Neuronal stem cell (in vitro differentiated cells): Measurements from ENCODE around the gene NTF3.

Experiments used
- DNase-seq: peaks from one replicate; pipeline ENCODE4 v3.0.0-alpha.2; 2013; ENCODE audit warnings: low spot score
- H2AFZ ChIP-seq: one replicate; pipeline ENCODE4 v1.6.1; 2013; ENCODE audit warnings: mild to moderate bottlenecking, low read length, inconsistent platforms
- H2AK5ac ChIP-seq: 2 replicates; pipeline ENCODE4 v1.6.1; 2013; ENCODE audit warnings: low read depth, mild to moderate bottlenecking, inconsistent platforms, low read length, moderate library complexity, mixed read lengths
- H2BK120ac ChIP-seq: 2 replicates; pipeline ENCODE4 v1.6.1; 2013; ENCODE audit warnings: low read depth, mild to moderate bottlenecking, inconsistent platforms, low read length, moderate library complexity, mixed read lengths
- H2BK12ac ChIP-seq: one replicate; pipeline ENCODE4 v1.6.1; 2013; ENCODE audit warnings: low read length, inconsistent platforms
- H2BK15ac ChIP-seq: 2 replicates; pipeline ENCODE4 v1.6.1; 2013; ENCODE audit warnings: mild to moderate bottlenecking, low read length, inconsistent platforms, mixed read lengths
- H2BK5ac ChIP-seq: one replicate; pipeline ENCODE4 v1.6.1; 2013; ENCODE audit warnings: inconsistent platforms, mild to moderate bottlenecking, low read length, moderate library complexity
- H3K14ac ChIP-seq: one replicate; pipeline ENCODE4 v1.6.1; 2013; ENCODE audit warnings: low read length, inconsistent platforms
- H3K18ac ChIP-seq: 2 replicates; pipeline ENCODE4 v1.6.1; 2013; ENCODE audit warnings: low read length, inconsistent platforms
- H3K23ac ChIP-seq: 2 replicates; pipeline ENCODE4 v1.6.1; 2013; ENCODE audit warnings: low read depth, mild to moderate bottlenecking, mixed read lengths, low read length, inconsistent platforms; ENCODE audit not compliant: poor library complexity
- H3K27ac ChIP-seq: replicated peaks from 3 replicates; pipeline ENCODE4 v1.5.1; 2013; ENCODE audit warnings: low read length, inconsistent platforms
- H3K27me3 ChIP-seq, 3 experiments: 2 replicates each; pipeline ENCODE4 v1.6.1; 2013; ENCODE audit warnings: low read length in 3 of 3, mild to moderate bottlenecking in 2 of 3, inconsistent platforms in 1 of 3, low read depth in 1 of 3, mixed read lengths in 1 of 3, moderate library complexity in 1 of 3; ENCODE audit not compliant: control insufficient read depth in 3 of 3, insufficient read depth in 3 of 3
- H3K36me3 ChIP-seq, 2 donors: replicated peaks in 1 of 2; 2 replicates each; pipeline ENCODE4 v1.6.1; 2013; ENCODE audit warnings: low read length in 2 of 2; ENCODE audit not compliant: control insufficient read depth in 2 of 2, insufficient read depth in 2 of 2
- H3K4ac ChIP-seq: 2 replicates; pipeline ENCODE4 v1.6.1; 2013; ENCODE audit warnings: inconsistent platforms, mild to moderate bottlenecking, low read length, moderate library complexity
- H3K4me1 ChIP-seq, 2 donors: 1 replicate in 1 of 2; 2 replicates in 1 of 2; pipeline ENCODE4 v1.6.1; 2013; ENCODE audit warnings: low read length in 2 of 2, low read depth in 1 of 2; ENCODE audit not compliant: control insufficient read depth in 2 of 2, insufficient read depth in 1 of 2
- H3K4me2 ChIP-seq: one replicate; pipeline ENCODE4 v1.6.1; 2013; ENCODE audit warnings: mild to moderate bottlenecking, low read length, inconsistent platforms; ENCODE audit not compliant: insufficient read depth, poor library complexity, severe bottlenecking
- H3K4me3 ChIP-seq, 2 donors: 2 replicates each; pipeline ENCODE4 v1.5.1; 2013; ENCODE audit warnings: low read length in 2 of 2, mild to moderate bottlenecking in 2 of 2, inconsistent platforms in 1 of 2, moderate library complexity in 1 of 2
- H3K79me1 ChIP-seq: one replicate; pipeline ENCODE4 v1.6.1; 2013; ENCODE audit warnings: low read depth, mild to moderate bottlenecking, inconsistent platforms, low read length, moderate library complexity
- H3K9ac ChIP-seq: one replicate; pipeline ENCODE4 v1.6.1; 2013; ENCODE audit warnings: mild to moderate bottlenecking, low read depth, low read length, inconsistent platforms; ENCODE audit not compliant: poor library complexity
- H3K9me3 ChIP-seq, 2 donors: replicated peaks in 1 of 2; 2 replicates each; pipeline versions ENCODE3 to v1.6.1; 2013; ENCODE audit warnings: low read length in 2 of 2, mild to moderate bottlenecking in 2 of 2, inconsistent platforms in 1 of 2, low read depth in 1 of 2, mixed read lengths in 1 of 2, moderate library complexity in 1 of 2; ENCODE audit not compliant: control insufficient read depth in 2 of 2, insufficient read depth in 1 of 2
- H4K8ac ChIP-seq: one replicate; pipeline ENCODE4 v1.6.1; 2013; ENCODE audit warnings: low read depth, mild to moderate bottlenecking, inconsistent platforms, low read length, moderate library complexity
- H4K91ac ChIP-seq: one replicate; pipeline ENCODE4 v1.6.1; 2013; ENCODE audit warnings: low read length, low read depth, mild to moderate bottlenecking, inconsistent platforms; ENCODE audit not compliant: poor library complexity
- WGBS, 2 donors: extraction: QIAGEN DNeasy Blood & Tissue Kit; methylation state at CpG; one replicate each; pipeline ENCODE4 v1.1.7; 2013; ENCODE audit warnings: missing lambda C conversion rate in 2 of 2, mixed read lengths in 1 of 2; ENCODE audit not compliant: insufficient read length in 2 of 2, insufficient replicate concordance in 1 of 2; ENCODE audit errors: extremely low coverage in 2 of 2; 5-methylcytosine and 5-hydroxymethylcytosine counted together

Gene NTF3

GRCh38 chr12:5409619-5410018, 22.3 kb upstream of the NTF3 start:
- H3K27me3 ChIP-seq, result no peaks in the 10 kb centered on the region
- no peak overlapping the region for H3K18ac ChIP-seq
- H3K4me2 ChIP-seq, result no peak overlapping the region
- H2AK5ac ChIP-seq, result no peak overlapping the region
- no peak overlapping the region for H2BK12ac ChIP-seq
- H3K23ac ChIP-seq, result no peak overlapping the region
- H3K36me3 ChIP-seq, result no peaks in the 10 kb centered on the region
- no peak overlapping the region for H2AFZ ChIP-seq
- no peak overlapping the region for H2BK5ac ChIP-seq
- H3K9me3 ChIP-seq, result no peaks in the 10 kb centered on the region
- H3K4ac ChIP-seq, result no peak overlapping the region
- H3K9ac ChIP-seq, result no peak overlapping the region
- no peak overlapping the region for H3K4me3 ChIP-seq
- no peak overlapping the region for H2BK120ac ChIP-seq
- no peak overlapping the region for H3K27ac ChIP-seq
- no peak for DNase-seq
- H4K91ac ChIP-seq, result no peak overlapping the region
- H3K4me1 ChIP-seq, result peaks cover 0 to 3% of the 10 kb centered on the region in 2 donors
- H3K14ac ChIP-seq, result no peak overlapping the region
- no peak overlapping the region for H2BK15ac ChIP-seq
- no peak overlapping the region for H4K8ac ChIP-seq
- WGBS, 2 donors, result no CpG with 5 or more reads among the region's 1 CpG
- no peaks in the 10 kb centered on the region for H3K79me1 ChIP-seq

DNA sequence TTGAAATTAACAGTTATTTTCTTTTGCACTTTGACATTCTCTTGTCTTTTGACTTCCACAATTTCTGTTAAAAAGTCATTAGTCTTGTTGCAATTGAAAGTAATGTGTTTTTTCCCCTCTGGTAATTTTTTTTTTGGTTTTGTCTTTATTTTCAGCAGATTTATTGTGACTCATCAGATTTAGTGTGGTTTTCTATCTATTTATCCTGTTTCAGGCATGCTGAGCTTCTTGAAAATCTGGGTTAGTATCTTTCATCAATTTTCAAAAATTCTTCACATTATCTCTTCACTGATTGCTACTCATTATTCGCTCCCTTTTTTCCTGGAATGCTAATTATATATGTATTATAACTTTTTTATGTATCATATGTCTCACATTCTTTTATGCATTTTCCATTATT, 15.3 kb upstream of the NTF3 start:
- no peak overlapping the region for H4K91ac ChIP-seq
- H3K4ac ChIP-seq, result no peak overlapping the region
- no peak overlapping the region for H3K9ac ChIP-seq
- no peak overlapping the region for H3K23ac ChIP-seq
- H3K27ac ChIP-seq, result no peak overlapping the region
- H2AFZ ChIP-seq, result no peak overlapping the region
- H2BK5ac ChIP-seq, result no peak overlapping the region
- H2BK120ac ChIP-seq, result no peak overlapping the region
- no peaks in the 10 kb centered on the region for H3K79me1 ChIP-seq
- no peak overlapping the region for H2BK12ac ChIP-seq
- no peaks in the 10 kb centered on the region for H3K27me3 ChIP-seq
- no peak overlapping the region for H4K8ac ChIP-seq
- no peak overlapping the region for H3K18ac ChIP-seq
- no peaks in the 10 kb centered on the region for H3K4me1 ChIP-seq
- H3K36me3 ChIP-seq, result no peaks in the 10 kb centered on the region
- no peak overlapping the region for H2BK15ac ChIP-seq
- peaks cover 0 to 2% of the 10 kb centered on the region in 2 donors for H3K9me3 ChIP-seq
- no peak overlapping the region for H3K14ac ChIP-seq
- no peak overlapping the region for H3K4me2 ChIP-seq
- no peak for DNase-seq
- no peak overlapping the region for H3K4me3 ChIP-seq
- H2AK5ac ChIP-seq, result no peak overlapping the region
- WGBS, 2 donors, result no CpG with 5 or more reads among the region's 1 CpG

- Histone ChIP-seq H2BK5ac (no peak overlapping the region), H3K4ac (no peak overlapping the region), H2BK15ac (no peak overlapping the region), H3K36me3 (no peaks in the 10 kb centered on the region), H3K14ac (no peak overlapping the region), H2BK120ac (no peak overlapping the region), H4K8ac (no peak overlapping the region), H3K9ac (no peak overlapping the region), H2BK12ac (no peak overlapping the region), H4K91ac (no peak overlapping the region), H3K4me2 (no peak overlapping the region), H3K23ac (no peak overlapping the region), H3K4me3 (no peak overlapping the region), H2AFZ (no peak overlapping the region), H3K27ac (no peak overlapping the region), H2AK5ac (no peak overlapping the region), H3K27me3 (no peaks in the 10 kb centered on the region), H3K9me3 (peaks cover 0 to 2% of the 10 kb centered on the region in 2 donors), H3K18ac (no peak overlapping the region), H3K4me1 (no peaks in the 10 kb centered on the region), H3K79me1 (no peaks in the 10 kb centered on the region)
- DNase-seq, result no peak
These were observed 14.4 kb upstream of the NTF3 start for GRCh38 chr12:5417500-5417899.

GRCh38 chr12:5428332-5429221, 3.3 kb upstream of the NTF3 start:
- Histone ChIP-seq H3K23ac (no peak overlapping the region), H4K91ac (no peak overlapping the region), H3K14ac (no peak overlapping the region), H3K36me3 (no peaks in the 10 kb centered on the region), H3K18ac (peak overlapping the region; percentile 82), H3K4ac (no peak overlapping the region), H3K4me2 (peak overlapping the region; percentile 48), H2BK120ac (no peak overlapping the region), H3K79me1 (peaks cover 8% of the 10 kb centered on the region), H3K4me1 (peaks cover 8 to 12% of the 10 kb centered on the region in 2 donors), H2AFZ (no peak overlapping the region), H2BK5ac (no peak overlapping the region), H3K9ac (peak overlapping the region; percentile 44), H3K4me3 (no peak overlapping the region), H3K27me3 (peaks cover 0 to 70% (median 0%) of the 10 kb centered on the region in 3 experiments), H2BK15ac (no peak overlapping the region), H4K8ac (no peak overlapping the region), H2BK12ac (no peak overlapping the region), H3K9me3 (no peaks in the 10 kb centered on the region), H3K27ac (no peak overlapping the region), H2AK5ac (no peak overlapping the region)
- peak; percentile 38 for DNase-seq
- WGBS, 2 donors, result no CpG with 5 or more reads among the region's 14 CpGs
